Stimulated activated CD8-positive, alpha-beta memory T cell treated with anti-CD3 and anti-CD28 coated beads, Interleukin-7, amount 100 ng/mL, for 48 hours (primary cell): Measurements from ENCODE around the gene ANKMY1.
A peak's percentile ranks its signal among the peaks of the same experiment; 100 is the strongest.

Experiments
- DNase-seq, 2 donors: peaks; one replicate each; pipeline ENCODE4 v3.0.0-alpha.2; 2020; ENCODE audit warnings: low read depth in 1 of 2; ENCODE audit errors: extremely low read depth in 1 of 2

Gene ANKMY1

GRCh38 chr2:240579771-240580614 lies 22.2 kb upstream of the ANKMY1 start:
- DNase-seq = peak; percentile 25 to 69

GRCh38 chr2:240579071-240579762 lies 21.4 kb upstream of the ANKMY1 start:
- DNase-seq = no peak

- no peak for DNase-seq
These were observed 20.7 kb upstream of the ANKMY1 start for GRCh38 chr2:240578488-240578887.

GRCh38 chr2:240578110-240578450 lies 20.3 kb upstream of the ANKMY1 start:
- no peak for DNase-seq

- no peak for DNase-seq
These were observed 19.7 kb upstream of the ANKMY1 start for GRCh38 chr2:240577281-240578109.

GRCh38 chr2:240576436-240577205 lies 18.8 kb upstream of the ANKMY1 start:
- DNase-seq = no peak

- DNase-seq = no peak
These were observed 18.2 kb upstream of the ANKMY1 start for GRCh38 chr2:240576036-240576435.

- DNase-seq = no peak
These were observed 17.5 kb upstream of the ANKMY1 start for GRCh38 chr2:240575101-240575965.

GRCh38 chr2:240574386-240575100 lies 16.8 kb upstream of the ANKMY1 start:
- no peak for DNase-seq

GRCh38 chr2:240573516-240574385 lies 16.0 kb upstream of the ANKMY1 start:
- DNase-seq = no peak

- DNase-seq = no peak
These were observed 15.3 kb upstream of the ANKMY1 start for GRCh38 chr2:240573071-240573515.

GRCh38 chr2:240572141-240573031 lies 14.6 kb upstream of the ANKMY1 start:
- no peak for DNase-seq

GRCh38 chr2:240571314-240571973 lies 13.7 kb upstream of the ANKMY1 start:
- no peak for DNase-seq

- no peak for DNase-seq
These were observed 12.9 kb upstream of the ANKMY1 start for GRCh38 chr2:240570531-240571313.

GRCh38 chr2:240569998-240570530 lies 12.3 kb upstream of the ANKMY1 start:
- no peak for DNase-seq
